Glomerular visceral epithelial cell (primary cell): ENCODE data around the gene GPR50.

Source experiments
- DNase-seq: peaks from one replicate; pipeline ENCODE4 v3.0.0-alpha.2; 2016; ENCODE audit errors: extremely low spot score

Gene GPR50

GRCh38 chrX:151227627-151228026 is 51.2 kb downstream of the GPR50 start:
- no peak for DNase-seq

GRCh38 chrX:151228935-151229334 is 52.6 kb downstream of the GPR50 start:
- no peak for DNase-seq
